Measurements from ENCODE around the gene PRTG. TPM values are rescaled to one million over a fixed set of nuclear protein-coding genes. Genes with fewer than 3 reads are reported as not detected.

The PRTG gene
- total RNA-seq, 4 donors from 2014 or later = 40.3 to 146 (median 89.0) TPM

DNA sequence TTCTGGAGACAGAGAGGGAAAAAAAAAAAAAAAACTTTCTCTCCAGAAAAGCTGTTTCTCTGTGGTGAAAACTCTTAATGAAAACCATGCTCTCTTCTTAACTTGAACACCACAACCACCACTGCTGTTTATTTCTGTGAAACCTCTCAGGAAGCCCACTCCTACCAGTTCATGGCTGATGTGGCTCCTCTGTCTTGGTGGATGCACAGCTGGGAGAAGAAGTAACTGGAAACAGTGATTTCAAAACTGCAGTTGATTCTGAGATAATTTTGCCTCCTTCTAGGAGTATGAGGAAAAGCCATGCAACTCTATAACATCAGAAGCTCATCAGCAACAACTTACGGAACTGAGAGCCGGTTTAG is 114.6 kb downstream of the PRTG start:
- Histone ChIP-seq H3K27me3 (no peaks in the 10 kb centered on the region), H3K27ac (no peak overlapping the region), H3K4me1 (peaks cover 14 to 15% of the 10 kb centered on the region in 2 donors), H3K36me3 (no peaks in the 10 kb centered on the region), H3K4me3 (replicated peaks in 1 of 3) (no peak overlapping the region), H3K9me3 (no peaks in the 10 kb centered on the region)
- DNase-seq = no peak
- 95 to 98% methylated on average over 2 of the region's 2 CpGs for WGBS, 2 donors
- no peak for TF ChIP-seq CTCF (IDR thresholded peaks at IDR 0.05)
- no peak for TF ChIP-seq POLR2A (IDR thresholded peaks at IDR 0.05)
- intact Hi-C loops (cut with DNase I) = no loop called here

DNA sequence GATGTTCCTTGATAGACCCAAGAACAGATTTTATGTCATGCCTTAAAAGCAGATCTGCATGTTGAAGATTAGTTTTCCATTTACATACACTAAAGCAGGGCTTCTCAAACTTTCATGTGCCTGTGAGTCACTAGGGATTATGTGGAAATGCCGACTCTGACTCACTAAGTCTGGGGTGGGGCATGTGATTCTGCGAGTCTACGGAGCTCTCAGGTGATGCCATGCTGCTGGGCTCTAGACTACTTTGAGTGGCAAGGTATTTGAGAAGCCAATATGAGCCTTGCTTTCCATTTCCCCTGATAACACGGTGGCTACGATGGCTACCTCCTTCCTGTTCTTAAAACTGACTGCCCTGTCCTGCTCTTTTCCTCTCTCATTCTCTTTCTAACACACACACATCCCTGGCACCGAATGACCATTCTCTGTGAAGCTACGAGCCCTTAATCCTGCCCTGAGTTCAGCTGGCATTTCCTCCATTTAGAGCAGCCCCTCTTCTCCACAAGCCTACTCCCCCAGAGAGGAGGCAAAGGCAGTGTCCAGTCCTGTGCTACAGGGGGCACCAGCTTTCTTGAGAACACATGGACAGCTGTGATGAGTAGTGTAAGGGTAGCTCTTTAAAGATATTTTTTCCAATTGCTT is 115.1 kb downstream of the PRTG start:
- H3K36me3 ChIP-seq = no peaks in the 10 kb centered on the region
- H3K4me1 ChIP-seq = peaks cover 14 to 15% of the 10 kb centered on the region in 2 donors
- intact Hi-C loops (cut with DNase I) = no loop called here
- H3K4me3 ChIP-seq (replicated peaks in 1 of 3) = no peak overlapping the region
- 86 to 89% methylated on average over 7 of the region's 7 CpGs for WGBS, 2 donors
- DNase-seq = no peak
- no peaks in the 10 kb centered on the region for H3K27me3 ChIP-seq
- no peak overlapping the region for H3K27ac ChIP-seq
- TF ChIP-seq POLR2A (IDR thresholded peaks at IDR 0.05) (no peak), CTCF (IDR thresholded peaks at IDR 0.05) (no peak)
- H3K9me3 ChIP-seq = no peaks in the 10 kb centered on the region

DNA sequence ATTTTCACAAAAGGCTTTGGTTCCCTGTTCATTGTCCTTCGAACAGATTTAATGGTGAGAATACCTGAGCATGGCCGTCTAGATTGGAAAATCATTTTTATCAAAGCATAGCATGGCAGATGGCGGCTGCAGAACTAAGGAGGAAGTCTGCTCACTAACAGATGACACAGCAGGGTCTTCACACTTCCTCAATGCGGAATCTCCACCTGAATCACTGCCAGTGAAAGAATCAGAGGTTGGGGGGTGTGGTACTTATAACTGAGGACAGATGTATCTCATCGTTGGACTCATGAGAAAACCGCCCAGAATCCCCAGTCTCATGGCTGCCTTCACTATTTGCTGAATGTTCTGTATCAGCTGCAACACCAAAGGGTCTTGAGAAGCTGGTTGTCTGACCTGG is 123.2 kb downstream of the PRTG start:
- TF ChIP-seq POLR2A (IDR thresholded peaks at IDR 0.05) = no peak
- TF ChIP-seq CTCF (IDR thresholded peaks at IDR 0.05) = no peak
- Histone ChIP-seq H3K4me1 (peaks cover 12 to 15% of the 10 kb centered on the region in 2 donors), H3K27ac (no peak overlapping the region), H3K36me3 (no peaks in the 10 kb centered on the region), H3K4me3 (replicated peaks in 1 of 3) (no peak overlapping the region), H3K9me3 (no peaks in the 10 kb centered on the region), H3K27me3 (no peaks in the 10 kb centered on the region)
- intact Hi-C loops (cut with DNase I) = no loop called here
- no peak for DNase-seq
- 88 to 94% methylated on average over 6 of the region's 6 CpGs for WGBS, 2 donors

- no peaks in the 10 kb centered on the region for H3K9me3 ChIP-seq
- 54 to 66% methylated on average over 4 of the region's 4 CpGs for WGBS, 2 donors
- TF ChIP-seq CTCF (IDR thresholded peaks at IDR 0.05) (no peak), POLR2A (IDR thresholded peaks at IDR 0.05) (no peak)
- no peak for DNase-seq
- peaks cover 12 to 15% of the 10 kb centered on the region in 2 donors for H3K4me1 ChIP-seq
- intact Hi-C loops (cut with DNase I) = no loop called here
- H3K4me3 ChIP-seq (replicated peaks in 1 of 3) = no peak overlapping the region
- H3K36me3 ChIP-seq = no peaks in the 10 kb centered on the region
- H3K27ac ChIP-seq = no peak overlapping the region
- H3K27me3 ChIP-seq = no peaks in the 10 kb centered on the region
Measured at GRCh38 chr15:55618387-55618786, 124.6 kb downstream of the PRTG start.

DNA sequence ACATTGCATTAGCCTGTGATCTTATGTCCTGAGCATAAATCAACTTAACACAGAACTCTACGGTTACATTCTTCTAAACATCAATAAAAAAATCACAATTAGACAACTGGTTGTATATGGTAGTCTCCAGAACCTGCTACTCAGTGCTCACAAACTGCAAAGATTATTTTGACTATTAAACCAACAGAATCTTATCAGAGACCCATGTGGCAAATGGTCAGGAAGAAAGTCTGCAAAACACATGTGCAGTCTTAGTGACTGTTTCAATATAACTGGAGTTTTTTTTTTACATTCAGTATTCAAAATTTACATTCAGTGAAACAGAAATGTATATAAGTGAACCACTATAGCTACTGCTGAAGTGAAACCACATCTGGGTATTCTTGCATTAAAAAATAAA is 127.5 kb downstream of the PRTG start:
- no peak for DNase-seq
- H3K27me3 ChIP-seq = no peaks in the 10 kb centered on the region
- no peak for TF ChIP-seq POLR2A (IDR thresholded peaks at IDR 0.05)
- no peak for TF ChIP-seq CTCF (IDR thresholded peaks at IDR 0.05)
- no peak overlapping the region for H3K4me3 ChIP-seq (replicated peaks in 1 of 3)
- H3K4me1 ChIP-seq = peaks cover 12 to 15% of the 10 kb centered on the region in 2 donors
- intact Hi-C loops (cut with DNase I) = no loop called here
- H3K27ac ChIP-seq = no peak overlapping the region
- 56 to 64% methylated on average over 1 of the region's 1 CpG for WGBS, 2 donors
- no peaks in the 10 kb centered on the region for H3K36me3 ChIP-seq
- H3K9me3 ChIP-seq = no peaks in the 10 kb centered on the region
